SH-SY5Y (cell line): ENCODE results near the gene RHBDF2.

Experiments
- GATA2 ChIP-seq: IDR thresholded peaks from 2 replicates; pipeline ENCODE4 v1.6.1; 2011; ENCODE audit warnings: mild to moderate bottlenecking, low read depth, low read length
- GATA3 ChIP-seq: IDR thresholded peaks from 2 replicates; pipeline ENCODE4 v1.6.1; 2011; ENCODE audit warnings: low read depth, mild to moderate bottlenecking, low read length, moderate library complexity

DNA sequence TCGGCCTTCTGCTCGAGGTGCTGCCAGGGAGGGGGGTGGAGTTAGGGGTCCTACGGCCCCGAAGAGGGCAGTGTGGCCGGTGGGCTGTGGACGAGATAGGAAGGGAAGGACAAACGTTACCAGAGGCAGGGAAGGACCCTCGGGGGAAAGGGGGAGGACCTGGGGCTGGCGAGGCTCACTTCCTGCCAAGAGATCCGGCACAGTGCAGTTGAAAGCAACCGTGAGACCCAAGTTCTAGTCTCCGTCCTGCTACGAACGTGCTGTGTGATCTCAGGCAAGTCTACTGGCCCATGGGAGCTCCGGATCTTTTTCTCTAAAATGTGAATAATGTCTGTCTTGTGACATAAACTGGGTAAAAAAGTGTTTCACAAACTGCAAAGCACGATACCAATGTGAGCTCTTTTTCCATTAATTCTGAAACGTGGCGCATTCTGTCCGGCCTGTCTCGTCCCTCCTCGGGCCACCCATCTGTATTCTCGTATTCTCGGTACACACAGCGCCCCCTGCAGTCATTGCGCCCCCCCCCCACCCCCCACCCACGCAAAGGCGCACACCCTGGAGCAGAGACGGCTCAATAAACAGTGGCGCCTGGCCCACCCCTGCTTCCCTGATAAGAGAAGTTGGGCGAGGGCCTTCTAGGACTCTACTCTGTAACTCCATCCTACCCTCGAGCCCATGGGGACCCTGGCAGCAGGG is 27.5 kb upstream of the RHBDF2 start:
- no peak for TF ChIP-seq GATA2
- no peak for TF ChIP-seq GATA3
